Type B pancreatic cell (in vitro differentiated cells): ENCODE results near the gene CFDP1. TPM values are rescaled to one million over a fixed set of nuclear protein-coding genes. Genes with fewer than 3 reads are reported as not detected.
A peak's percentile ranks its signal among the peaks of the same experiment; 100 is the strongest.

Source experiments
- DNase-seq: peaks from one replicate; pipeline ENCODE4 v3.0.0; 2021; ENCODE audit warnings: mixed read lengths; ENCODE audit not compliant: unreplicated experiment; ENCODE audit errors: extremely low spot score
- H3K27ac Mint-ChIP-seq: 2 replicates; pipeline ENCODE4 v1.8.0; 2021; ENCODE audit warnings: mild to moderate bottlenecking, mixed read lengths
- H3K27me3 Mint-ChIP-seq: 2 replicates; pipeline ENCODE4 v1.8.0; 2021; ENCODE audit warnings: mixed read lengths
- H3K36me3 Mint-ChIP-seq: 2 replicates; pipeline ENCODE4 v1.8.0; 2021; ENCODE audit warnings: mixed read lengths
- H3K4me1 Mint-ChIP-seq: one replicate; pipeline ENCODE4 v1.8.0; 2021; ENCODE audit warnings: mixed read lengths; ENCODE audit not compliant: unreplicated experiment
- H3K4me3 Mint-ChIP-seq: 2 replicates; pipeline ENCODE4 v1.8.0; 2021; ENCODE audit warnings: mild to moderate bottlenecking, mixed read lengths
- H3K9me3 Mint-ChIP-seq: 2 replicates; pipeline ENCODE4 v1.8.0; 2021; ENCODE audit warnings: mixed read lengths
- total RNA-seq: library from RNA; stranded (reverse); gene quantifications from 2 replicates; pipeline ENCODE4 v1.2.1, GENCODE V29; 2021; ENCODE audit warnings: low replicate concordance
- TF ChIP-seq, protein P1 (sequence below): fragments of 200-600 bp; sonication (generic); conservative IDR thresholded peaks from 2 replicates; pipeline ENCODE4 v1.5.0; 2021; ENCODE audit warnings: antibody characterized with exemption, mild to moderate bottlenecking

CFDP1 gene
- total RNA-seq, 1 donor from 2014 or later = 84.9 TPM

DNA sequence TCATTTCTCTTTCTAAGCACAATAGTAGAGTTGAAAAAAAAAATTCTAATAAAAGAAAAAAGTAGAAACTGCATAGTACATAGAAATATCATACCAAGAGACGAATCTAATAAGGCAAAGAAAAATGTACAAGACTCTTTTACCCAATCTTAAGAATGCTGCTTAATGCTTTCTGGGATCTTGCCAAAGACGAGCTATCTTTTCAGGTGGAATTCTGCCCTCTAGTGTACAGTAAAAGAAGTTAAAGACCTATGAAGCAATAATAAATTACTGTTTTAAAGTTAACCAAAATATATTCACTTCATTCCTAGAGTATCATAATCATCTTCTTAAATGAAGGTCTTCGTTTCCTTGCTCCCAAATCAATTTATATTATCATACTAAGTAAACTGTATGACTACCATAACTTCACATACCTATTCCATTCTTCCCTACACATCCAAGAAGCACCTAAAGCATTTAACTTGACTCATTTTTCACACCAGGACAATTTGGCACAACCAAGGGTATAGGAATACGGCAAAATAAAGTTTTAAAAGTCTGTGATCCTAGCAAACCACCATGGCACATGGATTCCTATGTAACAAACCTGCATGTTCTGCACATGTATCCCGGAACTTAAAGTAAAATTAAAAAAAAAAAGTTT lies 47.7 kb downstream of the CFDP1 start:
- no peak overlapping the region for H3K4me3 Mint-ChIP-seq
- TF ChIP-seq, protein P1, sequence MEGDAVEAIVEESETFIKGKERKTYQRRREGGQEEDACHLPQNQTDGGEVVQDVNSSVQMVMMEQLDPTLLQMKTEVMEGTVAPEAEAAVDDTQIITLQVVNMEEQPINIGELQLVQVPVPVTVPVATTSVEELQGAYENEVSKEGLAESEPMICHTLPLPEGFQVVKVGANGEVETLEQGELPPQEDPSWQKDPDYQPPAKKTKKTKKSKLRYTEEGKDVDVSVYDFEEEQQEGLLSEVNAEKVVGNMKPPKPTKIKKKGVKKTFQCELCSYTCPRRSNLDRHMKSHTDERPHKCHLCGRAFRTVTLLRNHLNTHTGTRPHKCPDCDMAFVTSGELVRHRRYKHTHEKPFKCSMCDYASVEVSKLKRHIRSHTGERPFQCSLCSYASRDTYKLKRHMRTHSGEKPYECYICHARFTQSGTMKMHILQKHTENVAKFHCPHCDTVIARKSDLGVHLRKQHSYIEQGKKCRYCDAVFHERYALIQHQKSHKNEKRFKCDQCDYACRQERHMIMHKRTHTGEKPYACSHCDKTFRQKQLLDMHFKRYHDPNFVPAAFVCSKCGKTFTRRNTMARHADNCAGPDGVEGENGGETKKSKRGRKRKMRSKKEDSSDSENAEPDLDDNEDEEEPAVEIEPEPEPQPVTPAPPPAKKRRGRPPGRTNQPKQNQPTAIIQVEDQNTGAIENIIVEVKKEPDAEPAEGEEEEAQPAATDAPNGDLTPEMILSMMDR = peak; percentile 96
- no peaks in the 10 kb centered on the region for H3K9me3 Mint-ChIP-seq
- H3K4me1 Mint-ChIP-seq = peaks cover 5% of the 10 kb centered on the region
- peaks cover 1% of the 10 kb centered on the region for H3K36me3 Mint-ChIP-seq
- H3K27ac Mint-ChIP-seq = no peak overlapping the region
- no peaks in the 10 kb centered on the region for H3K27me3 Mint-ChIP-seq
- no peak for DNase-seq

DNA sequence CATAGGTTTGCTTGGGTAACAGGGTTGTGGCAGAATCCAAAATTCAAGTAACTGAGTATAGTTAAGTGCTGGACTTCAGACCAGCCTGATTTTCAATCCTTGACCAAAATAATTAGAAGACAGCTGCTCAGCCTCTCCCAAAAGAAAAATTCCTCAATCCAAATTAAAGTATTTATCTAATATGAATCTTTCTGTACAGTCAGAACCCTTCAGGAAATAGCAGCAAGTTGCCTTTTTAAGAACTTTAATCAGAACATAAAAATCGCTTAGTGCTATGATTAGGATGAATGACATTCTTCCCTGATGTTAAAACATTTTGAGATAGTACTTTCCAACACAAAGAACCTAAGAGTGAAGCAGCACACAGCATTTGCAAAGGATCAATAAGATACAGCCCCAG lies 50.2 kb downstream of the CFDP1 start:
- Mint-ChIP-seq H3K27ac (no peak overlapping the region), H3K4me1 (peaks cover 8% of the 10 kb centered on the region), H3K9me3 (no peaks in the 10 kb centered on the region), H3K36me3 (peaks cover 7% of the 10 kb centered on the region), H3K27me3 (no peaks in the 10 kb centered on the region), H3K4me3 (no peak overlapping the region)
- no peak for DNase-seq
- TF ChIP-seq, protein P1 = no peak

DNA sequence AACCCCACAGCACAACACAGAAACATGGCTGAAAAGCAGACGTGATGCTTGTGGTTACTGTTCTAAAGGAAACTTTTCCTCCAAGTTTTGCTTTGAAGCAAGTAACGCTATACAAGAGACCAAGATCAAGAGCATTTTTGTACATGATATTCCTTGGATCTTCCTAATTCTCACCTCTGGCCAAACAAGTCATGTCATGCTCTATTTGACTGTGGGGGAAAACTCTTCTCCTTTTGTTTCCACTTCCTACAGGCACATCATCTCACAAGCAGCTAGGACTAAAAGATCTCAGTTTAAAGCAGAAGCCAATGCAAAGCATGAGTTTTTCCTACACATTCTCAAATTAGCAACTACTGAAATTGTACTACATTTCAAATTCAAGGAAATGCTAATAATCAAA lies 50.7 kb downstream of the CFDP1 start:
- no peaks in the 10 kb centered on the region for H3K9me3 Mint-ChIP-seq
- DNase-seq = no peak
- H3K36me3 Mint-ChIP-seq = peaks cover 7% of the 10 kb centered on the region
- no peak overlapping the region for H3K4me3 Mint-ChIP-seq
- no peak overlapping the region for H3K27ac Mint-ChIP-seq
- TF ChIP-seq, protein P1 = no peak
- H3K27me3 Mint-ChIP-seq = no peaks in the 10 kb centered on the region
- peaks cover 14% of the 10 kb centered on the region for H3K4me1 Mint-ChIP-seq

DNA sequence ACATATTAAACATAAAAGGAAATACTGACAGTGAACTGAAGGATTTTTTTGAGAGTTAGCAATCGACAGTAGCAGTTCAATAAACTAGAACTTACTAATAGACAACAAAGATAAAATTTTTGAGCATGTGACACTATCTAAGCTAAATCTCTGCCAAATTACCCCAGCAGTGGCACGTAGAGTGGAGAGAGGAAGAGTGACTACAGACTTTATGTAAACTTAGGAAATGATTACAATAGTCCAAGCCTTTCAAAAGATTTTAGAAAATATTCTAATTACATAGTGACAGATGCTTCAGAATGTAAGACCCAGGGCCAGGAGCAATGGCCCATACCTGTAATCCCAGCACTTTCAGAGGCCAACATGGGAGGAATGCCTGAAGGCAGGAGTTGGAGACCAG lies 52.4 kb downstream of the CFDP1 start:
- H3K27ac Mint-ChIP-seq = no peak overlapping the region
- DNase-seq = no peak
- H3K4me3 Mint-ChIP-seq = no peak overlapping the region
- H3K36me3 Mint-ChIP-seq = peaks cover 11% of the 10 kb centered on the region
- peaks cover 31% of the 10 kb centered on the region for H3K4me1 Mint-ChIP-seq
- TF ChIP-seq, protein P1 = no peak
- H3K27me3 Mint-ChIP-seq = no peaks in the 10 kb centered on the region
- no peaks in the 10 kb centered on the region for H3K9me3 Mint-ChIP-seq

DNA sequence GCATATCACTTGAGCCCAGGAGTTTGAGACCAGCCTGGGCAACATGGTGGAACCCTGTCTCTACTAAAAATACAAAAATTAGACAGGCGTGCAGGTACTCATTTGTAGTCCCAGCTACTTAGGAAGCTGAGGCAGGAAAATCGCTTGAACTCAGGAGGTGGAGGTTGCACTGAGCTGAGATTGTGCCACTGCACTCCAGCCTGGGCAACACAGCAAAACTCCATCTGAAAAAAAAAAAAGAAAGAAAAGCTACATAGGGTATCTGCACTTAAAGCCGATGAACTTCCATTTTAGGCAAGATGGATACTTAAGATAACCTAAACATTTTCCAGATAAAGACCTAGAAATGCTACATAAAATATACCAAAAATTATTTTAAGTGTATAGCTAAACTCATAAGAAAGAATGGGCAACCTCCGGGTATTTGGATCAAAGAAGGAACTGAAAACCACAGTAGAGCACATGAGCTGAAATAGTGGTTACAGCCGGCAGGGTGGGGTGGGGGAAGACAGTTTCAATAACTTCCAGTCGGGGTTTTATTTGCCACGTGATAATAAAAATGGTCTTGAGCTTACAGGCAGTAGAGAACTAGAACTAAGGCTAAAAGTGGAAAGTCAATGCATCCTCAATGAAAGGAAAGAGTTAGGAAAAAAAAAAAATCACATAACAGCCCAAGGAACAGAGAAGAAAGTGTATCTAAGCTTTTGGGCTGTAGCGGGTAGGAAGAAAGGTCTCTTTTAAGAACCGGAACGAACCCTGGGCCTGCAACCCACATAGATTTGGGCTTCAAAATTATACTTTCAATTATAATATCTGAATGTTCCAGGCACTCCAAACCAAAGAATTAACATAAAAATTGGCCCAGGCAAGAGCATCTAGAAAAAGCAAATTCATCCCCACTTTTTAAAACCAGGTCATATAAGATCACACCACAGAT lies 53.1 kb downstream of the CFDP1 start:
- H3K4me1 Mint-ChIP-seq = peaks cover 31% of the 10 kb centered on the region
- no peaks in the 10 kb centered on the region for H3K9me3 Mint-ChIP-seq
- TF ChIP-seq, protein P1 = no peak
- H3K4me3 Mint-ChIP-seq = no peak overlapping the region
- H3K27ac Mint-ChIP-seq = no peak overlapping the region
- no peak for DNase-seq
- H3K36me3 Mint-ChIP-seq = peaks cover 11% of the 10 kb centered on the region
- H3K27me3 Mint-ChIP-seq = no peaks in the 10 kb centered on the region
